Stomach smooth muscle (tissue), 2 donors: ENCODE measurements around the gene OSBP2.
"Not testable (repeated sequence)": the region's sequence is repeated elsewhere in the genome, so short reads cannot be mapped to it uniquely, and the experiment has no call there.

ENCODE experiments used
- H3K27ac ChIP-seq: one replicate; pipeline ENCODE4 v1.7.0; 2013; ENCODE audit warnings: mild to moderate bottlenecking, low read length, inconsistent platforms
- H3K27me3 ChIP-seq, 2 donors: one replicate each; pipeline ENCODE4 v1.7.0; 2013; ENCODE audit warnings: low read length in 2 of 2; ENCODE audit not compliant: insufficient read depth in 2 of 2, control insufficient read depth in 1 of 2
- H3K36me3 ChIP-seq, 2 donors: one replicate each; pipeline ENCODE4 v1.7.0; 2013; ENCODE audit warnings: low read length in 2 of 2; ENCODE audit not compliant: control insufficient read depth in 2 of 2, insufficient read depth in 2 of 2
- H3K4me1 ChIP-seq: one replicate; pipeline ENCODE4 v1.7.0; 2013; ENCODE audit warnings: low read length; ENCODE audit not compliant: control insufficient read depth, insufficient read depth
- H3K4me3 ChIP-seq, 2 donors: one replicate each; pipeline ENCODE4 v1.7.0; 2013; ENCODE audit warnings: low read length in 2 of 2
- H3K9ac ChIP-seq, 2 donors: one replicate each; pipeline ENCODE4 v1.7.0; 2013; ENCODE audit warnings: low read length in 2 of 2, mild to moderate bottlenecking in 1 of 2
- H3K9me3 ChIP-seq, 2 donors: one replicate each; pipeline ENCODE4 v1.7.0; 2013; ENCODE audit warnings: low read length in 2 of 2; ENCODE audit not compliant: control insufficient read depth in 2 of 2
- donor health status: healthy.
- donor health status: Pancreatic carcinoma.

OSBP2 gene

DNA sequence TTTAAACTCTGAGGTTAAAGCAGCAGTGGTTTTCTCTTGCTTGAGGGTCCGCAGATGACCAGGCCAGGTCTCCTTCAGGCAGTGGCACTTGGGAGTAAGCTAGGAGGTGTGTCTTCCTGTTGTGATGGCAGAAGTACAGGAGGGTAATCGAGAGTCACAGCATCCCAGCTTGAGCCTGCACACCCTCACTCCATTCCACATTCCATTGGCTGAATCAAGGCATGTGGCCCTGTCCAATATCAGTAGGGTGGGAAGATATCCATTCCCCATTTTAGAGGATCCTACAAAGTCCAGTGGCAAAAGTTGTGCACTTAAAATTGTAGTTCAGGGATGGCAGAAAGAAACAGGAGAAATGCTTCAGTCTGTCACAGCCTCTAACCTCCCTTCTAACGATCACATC, 23.3 kb downstream of the OSBP2 start:
- H3K4me1 ChIP-seq = no peaks in the 10 kb centered on the region
- no peak overlapping the region for H3K27ac ChIP-seq
- no peak overlapping the region for H3K9ac ChIP-seq
- no peaks in the 10 kb centered on the region for H3K36me3 ChIP-seq
- no peak overlapping the region for H3K4me3 ChIP-seq
- no peaks in the 10 kb centered on the region for H3K9me3 ChIP-seq
- H3K27me3 ChIP-seq = no peaks in the 10 kb centered on the region

DNA sequence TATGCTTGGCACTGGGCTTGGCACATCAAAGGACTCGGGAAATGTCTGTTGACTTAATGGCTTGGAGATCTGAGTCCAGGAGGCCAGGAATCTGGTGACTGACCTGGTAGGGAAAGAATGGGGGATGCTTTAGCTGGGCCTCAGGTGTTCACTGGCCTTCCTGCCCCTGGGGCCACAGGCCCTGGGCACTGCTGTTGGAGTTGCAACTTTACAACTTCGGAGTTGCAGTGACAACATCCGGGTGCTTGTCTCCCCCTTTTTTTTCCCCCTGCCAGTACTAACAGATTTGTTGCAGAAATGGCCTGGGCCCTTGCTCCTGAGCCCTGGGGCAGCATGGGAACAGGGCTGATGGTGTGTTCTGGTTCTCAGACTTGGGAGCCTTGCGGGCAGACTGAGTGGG, 23.8 kb downstream of the OSBP2 start:
- Histone ChIP-seq H3K27me3 (no peaks in the 10 kb centered on the region), H3K9ac (no peak overlapping the region), H3K27ac (no peak overlapping the region), H3K4me3 (no peak overlapping the region), H3K9me3 (no peaks in the 10 kb centered on the region), H3K36me3 (no peaks in the 10 kb centered on the region), H3K4me1 (no peaks in the 10 kb centered on the region)

DNA sequence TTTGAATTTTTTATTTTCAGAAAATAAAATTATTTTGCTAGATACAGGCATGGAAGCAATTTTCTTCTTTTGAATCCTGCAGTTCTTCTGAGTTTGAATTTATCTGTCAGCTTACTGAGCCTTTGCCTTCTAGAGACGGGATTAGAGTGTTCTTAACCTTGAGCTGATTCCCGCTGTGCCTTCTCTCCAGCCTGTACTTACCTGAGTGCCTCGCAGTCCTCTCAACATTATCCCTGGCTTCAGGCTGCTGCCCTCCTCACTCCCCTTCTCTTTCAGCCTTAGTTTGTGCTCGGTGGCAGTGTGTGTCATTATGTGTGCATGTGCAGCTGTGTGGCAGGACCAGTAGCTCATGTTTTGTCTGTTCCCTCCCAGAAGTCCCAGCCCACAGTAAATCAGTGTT, 24.3 kb downstream of the OSBP2 start:
- no peaks in the 10 kb centered on the region for H3K4me1 ChIP-seq
- H3K27ac ChIP-seq = no peak overlapping the region
- no peaks in the 10 kb centered on the region for H3K36me3 ChIP-seq
- no peaks in the 10 kb centered on the region for H3K27me3 ChIP-seq
- no peak overlapping the region for H3K4me3 ChIP-seq
- H3K9me3 ChIP-seq = no peaks in the 10 kb centered on the region
- H3K9ac ChIP-seq = no peak overlapping the region

- no peaks in the 10 kb centered on the region for H3K27me3 ChIP-seq
- no peak overlapping the region for H3K9ac ChIP-seq
- no peak overlapping the region for H3K27ac ChIP-seq
- no peaks in the 10 kb centered on the region for H3K36me3 ChIP-seq
- no peaks in the 10 kb centered on the region for H3K4me1 ChIP-seq
- H3K9me3 ChIP-seq = no peaks in the 10 kb centered on the region
- H3K4me3 ChIP-seq = no peak overlapping the region
Observed at GRCh38 chr22:30720263-30720837, 25.7 kb downstream of the OSBP2 start.

DNA sequence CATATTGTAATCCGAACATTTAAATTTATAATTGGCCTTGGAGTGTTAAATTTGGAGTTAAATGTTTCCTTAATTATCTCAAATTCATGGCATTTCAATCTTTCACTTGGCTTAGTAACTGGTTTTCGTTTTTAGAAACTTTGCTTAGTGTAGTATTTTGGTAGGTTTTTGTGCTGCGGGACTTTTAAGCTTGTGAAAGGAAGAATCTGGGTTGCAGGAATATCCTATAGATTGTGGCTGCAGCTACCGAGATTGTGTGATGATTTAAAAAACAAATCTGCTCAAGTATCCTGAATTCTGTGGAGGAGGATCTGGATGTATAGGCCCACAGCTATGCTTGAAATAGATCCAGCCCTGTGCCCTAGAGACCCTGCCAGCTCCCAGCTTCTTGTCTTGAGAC, 27.1 kb downstream of the OSBP2 start:
- H3K9ac ChIP-seq = no peak overlapping the region
- no peaks in the 10 kb centered on the region for H3K36me3 ChIP-seq
- no peaks in the 10 kb centered on the region for H3K9me3 ChIP-seq
- H3K4me1 ChIP-seq = no peaks in the 10 kb centered on the region
- no peaks in the 10 kb centered on the region for H3K27me3 ChIP-seq
- H3K27ac ChIP-seq = no peak overlapping the region
- H3K4me3 ChIP-seq = no peak overlapping the region

GRCh38 chr22:30728826-30729225, 34.2 kb downstream of the OSBP2 start:
- H3K4me3 ChIP-seq = no peak overlapping the region
- no peak overlapping the region for H3K27ac ChIP-seq

DNA sequence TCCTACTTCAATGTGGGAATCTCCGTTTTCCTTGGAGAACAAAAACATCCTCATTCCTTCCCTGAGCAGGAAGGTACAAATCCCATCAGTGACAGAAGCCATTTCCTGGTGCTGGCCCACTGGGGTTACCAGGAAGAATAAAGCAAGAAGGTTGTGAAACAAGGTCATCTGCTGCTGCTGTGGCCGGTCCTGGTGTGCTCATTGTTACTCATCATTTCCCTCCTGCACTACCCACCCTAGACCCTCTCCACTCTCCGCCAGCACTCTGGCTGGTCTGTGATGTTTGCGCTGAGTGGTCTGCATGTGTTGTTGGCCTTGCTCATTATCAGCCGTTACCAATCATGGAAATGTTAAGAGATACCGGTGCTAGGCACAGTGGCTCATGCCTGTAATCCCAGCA, 37.0 kb downstream of the OSBP2 start:
- H3K27me3 ChIP-seq = no peaks in the 10 kb centered on the region
- no peak overlapping the region for H3K9ac ChIP-seq
- H3K4me3 ChIP-seq = no peak overlapping the region
- H3K36me3 ChIP-seq = no peaks in the 10 kb centered on the region
- no peaks in the 10 kb centered on the region for H3K4me1 ChIP-seq
- no peaks in the 10 kb centered on the region for H3K9me3 ChIP-seq
- H3K27ac ChIP-seq = no peak overlapping the region

More at GRCh38 chr22:30728826-30729225, 34.2 kb downstream of the OSBP2 start:
- Histone ChIP-seq H3K27me3 (no peaks in the 10 kb centered on the region), H3K36me3 (no peaks in the 10 kb centered on the region), H3K9me3 (no peaks in the 10 kb centered on the region), H3K9ac (no peak overlapping the region), H3K4me1 (no peaks in the 10 kb centered on the region)

DNA sequence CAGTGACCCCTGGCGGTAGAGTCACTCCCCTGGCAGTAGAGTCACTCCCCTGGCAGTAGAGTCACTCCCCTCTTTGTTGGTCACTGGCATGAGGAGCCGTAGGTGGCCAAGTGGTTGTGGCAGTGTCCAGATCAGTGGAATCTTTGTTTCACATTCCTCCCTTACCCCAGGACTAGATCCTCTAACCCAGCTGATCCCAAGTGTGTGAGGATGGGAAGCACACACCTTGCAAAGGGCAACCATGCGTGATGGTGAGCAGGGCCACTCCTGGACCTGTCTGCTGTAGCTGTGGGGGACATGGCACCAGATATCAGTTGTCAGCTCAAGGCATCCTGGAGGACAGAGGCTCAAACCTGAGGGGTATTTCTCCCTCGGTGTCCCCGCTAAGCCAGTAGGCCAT, 37.8 kb downstream of the OSBP2 start:
- Histone ChIP-seq H3K9ac (no peak overlapping the region), H3K27ac (no peak overlapping the region), H3K36me3 (no peaks in the 10 kb centered on the region), H3K9me3 (no peaks in the 10 kb centered on the region), H3K4me3 (no peak overlapping the region), H3K4me1 (no peaks in the 10 kb centered on the region), H3K27me3 (no peaks in the 10 kb centered on the region)

GRCh38 chr22:30733181-30733631, 38.5 kb downstream of the OSBP2 start:
- H3K27ac ChIP-seq = no peak overlapping the region
- H3K9ac ChIP-seq = no peak overlapping the region
- H3K36me3 ChIP-seq = no peaks in the 10 kb centered on the region
- no peaks in the 10 kb centered on the region for H3K27me3 ChIP-seq
- H3K4me3 ChIP-seq = no peak overlapping the region
- no peaks in the 10 kb centered on the region for H3K4me1 ChIP-seq
- no peaks in the 10 kb centered on the region for H3K9me3 ChIP-seq

DNA sequence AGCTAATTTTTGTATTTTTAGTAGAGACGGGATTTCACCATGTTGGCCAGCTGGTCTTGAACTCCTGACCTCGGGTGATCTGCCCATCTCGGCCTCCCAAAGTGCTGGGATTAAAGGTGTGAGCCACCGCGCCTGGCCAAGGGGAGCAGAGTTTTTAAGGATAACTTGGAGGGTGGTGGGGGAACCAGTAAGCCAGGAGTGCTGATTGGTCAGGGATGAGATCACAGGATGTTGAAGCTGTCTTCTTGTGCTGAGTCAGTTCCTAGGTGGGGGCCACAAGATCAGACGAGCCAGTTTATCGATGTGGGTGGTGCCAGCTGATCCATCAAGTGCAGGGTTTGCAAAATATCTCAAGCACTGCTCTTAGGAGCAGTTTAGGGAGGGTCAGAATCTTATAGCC, 45.3 kb downstream of the OSBP2 start:
- H3K9me3 ChIP-seq, H3K36me3 ChIP-seq, H3K27me3 ChIP-seq, H3K9ac ChIP-seq, H3K4me3 ChIP-seq, H3K4me1 ChIP-seq, H3K27ac ChIP-seq: not testable (repeated sequence)

GRCh38 chr22:30740511-30740910, 45.8 kb downstream of the OSBP2 start:
- not testable (repeated sequence) for H3K9me3 ChIP-seq, H3K4me1 ChIP-seq, H3K4me3 ChIP-seq, H3K36me3 ChIP-seq, H3K9ac ChIP-seq, H3K27ac ChIP-seq, H3K27me3 ChIP-seq
